SH-SY5Y (cell line): ENCODE measurements around the gene LACC1.

Experiments used
- GATA2 ChIP-seq: IDR thresholded peaks from 2 replicates; pipeline ENCODE4 v1.6.1; 2011; ENCODE audit warnings: mild to moderate bottlenecking, low read depth, low read length
- GATA3 ChIP-seq: IDR thresholded peaks from 2 replicates; pipeline ENCODE4 v1.6.1; 2011; ENCODE audit warnings: low read depth, mild to moderate bottlenecking, low read length, moderate library complexity

DNA sequence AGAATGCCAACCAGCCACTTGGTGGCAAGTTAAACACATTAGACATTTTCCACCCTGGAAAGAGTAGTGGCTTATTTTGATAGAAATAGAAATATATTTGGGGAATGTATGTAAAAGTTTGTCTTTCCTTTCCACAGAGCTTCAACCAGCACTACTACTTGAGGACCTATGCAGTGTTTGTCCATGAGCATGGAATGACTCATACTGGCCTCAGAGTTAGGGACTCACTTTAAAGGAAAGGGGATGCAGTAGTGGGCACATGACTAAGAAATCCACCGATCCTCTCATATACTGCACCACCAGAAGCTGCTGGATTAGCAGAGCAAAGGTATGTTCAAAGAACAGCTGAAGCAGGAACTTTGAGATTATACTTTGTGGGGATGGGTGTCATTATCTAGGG is 62.6 kb downstream of the LACC1 start:
- TF ChIP-seq GATA2 (no peak), GATA3 (no peak)
